GM12878 (cell line): ENCODE measurements around the gene LPIN3. TPM values are rescaled to one million over a fixed set of nuclear protein-coding genes. Genes with fewer than 3 reads are reported as not detected.

Experiments used
- ATAC-seq: fragments of 200-7000 bp; cut with Tn5 transposase; 3 replicates; pipeline ENCODE4 v1.9.1; 2020; ENCODE audit warnings: mild to moderate bottlenecking, moderate library complexity
- BruUV-seq: library from RNA; stranded (reverse); fragments of 400-500 nt; replicated peaks from 2 replicates; lab custom pipeline; 2021; lab: Mats Ljungman, UMichigan
- CTCF ChIA-PET: fragments of 300-600 bp; sonication (Branson Sonifier 250); formaldehyde crosslinking; extraction: SDS; loops from one replicate; lab custom pipeline; 2021; ENCODE audit warnings: inconsistent platforms; lab: Yijun Ruan, JAX
- POLR2A ChIA-PET: fragments of 350-600 bp; formaldehyde crosslinking; extraction: SDS; loops from one replicate; lab custom pipeline; 2021; ENCODE audit warnings: inconsistent platforms; lab: Charles Lee
- RAD21 ChIA-PET: fragments of 300-600 bp; sonication (Branson Sonifier 250); formaldehyde crosslinking; loops from one replicate; lab custom pipeline; 2023; ENCODE audit warnings: antibody characterized with exemption; ENCODE audit not compliant: unreplicated experiment; lab: Charles Lee
- SMC1A ChIA-PET: fragments of 300-600 bp; sonication (Branson Sonifier 250); formaldehyde crosslinking; loops from one replicate; lab custom pipeline; 2023; ENCODE audit not compliant: unreplicated experiment, uncharacterized antibody; lab: Charles Lee
- DNase-seq: peaks from one replicate; pipeline ENCODE4 v3.0.0-alpha.2; 2011; ENCODE audit warnings: low read depth, low spot score
- FAIRE-seq: peaks from 3 replicates; lab custom pipeline; 2011; peaks lifted over from hg19 to GRCh38; lab: Jason Lieb, UNC
- H2AFZ ChIP-seq: 2 replicates; pipeline ENCODE4 v1.6.0; 2011; ENCODE audit warnings: low read depth, low read length, control low read depth; ENCODE audit not compliant: control insufficient read depth
- H3K27ac ChIP-seq: 2 replicates; pipeline ENCODE4 v1.5.1; 2011; ENCODE audit warnings: control low read depth; ENCODE audit not compliant: control insufficient read depth, insufficient read depth
- H3K27me3 ChIP-seq, 2 experiments: replicated peaks in 1 of 2; 2 replicates each; pipeline versions ENCODE4 v1.6.0 to v1.6.1; 2011; ENCODE audit warnings: low read length in 1 of 2; ENCODE audit not compliant: control insufficient read depth in 2 of 2, insufficient read depth in 2 of 2
- H3K36me3 ChIP-seq, 2 experiments: 2 replicates each; pipeline ENCODE4 v1.5.1; 2011; ENCODE audit warnings: low read length in 1 of 2; ENCODE audit not compliant: control insufficient read depth in 2 of 2, insufficient read depth in 2 of 2
- H3K4me1 ChIP-seq: 2 replicates; pipeline ENCODE4 v1.6.1; 2011; ENCODE audit warnings: mild to moderate bottlenecking, low read length, moderate library complexity, mixed read lengths; ENCODE audit not compliant: control insufficient read depth, insufficient read depth
- H3K4me2 ChIP-seq: 2 replicates; pipeline ENCODE4 v1.6.0; 2011; ENCODE audit warnings: control low read depth; ENCODE audit not compliant: control insufficient read depth, insufficient read depth
- H3K4me3 ChIP-seq: fragments of 200-600 bp; sonication (generic); 2 replicates; pipeline ENCODE4 v1.5.1; 2016
- H3K79me2 ChIP-seq: 2 replicates; pipeline ENCODE4 v1.6.0; 2011; ENCODE audit warnings: low read length; ENCODE audit not compliant: control insufficient read depth, insufficient read depth
- H3K9ac ChIP-seq: 2 replicates; pipeline ENCODE4 v1.8.0; 2011; ENCODE audit warnings: low read length, control low read depth, mixed read lengths; ENCODE audit not compliant: control insufficient read depth, insufficient read depth
- H3K9me3 ChIP-seq: replicated peaks from 3 replicates; pipeline ENCODE4 v1.5.1; 2011; ENCODE audit warnings: mild to moderate bottlenecking, low read length; ENCODE audit not compliant: control insufficient read depth, insufficient read depth
- H4K20me1 ChIP-seq: 2 replicates; pipeline ENCODE4 v1.6.0; 2011; ENCODE audit not compliant: control insufficient read depth, insufficient read depth
- ASH2L ChIP-seq: fragments of 300-600, 200-600 bp; sonication (generic); IDR thresholded peaks from 2 replicates; pipeline ENCODE4 v1.6.1; 2017; ENCODE audit warnings: low read depth, mild to moderate bottlenecking, borderline replicate concordance
- KAT2A ChIP-seq: conservative IDR thresholded peaks from 2 replicates; pipeline ENCODE4 v1.6.1; 2011; ENCODE audit warnings: low read depth, low read length; ENCODE audit not compliant: control insufficient read depth
- SKIL ChIP-seq: fragments of 450-650 bp; IDR thresholded peaks from 2 replicates; pipeline ENCODE4 v1.6.1; 2017; ENCODE audit warnings: mild to moderate bottlenecking, low read depth, inconsistent platforms; ENCODE audit not compliant: poor library complexity, severe bottlenecking
- WGBS: methylation state at CpG from one replicate; pipeline ENCODE4 v1.1.6; 2016; ENCODE audit warnings: low lambda C conversion rate; ENCODE audit not compliant: insufficient replicate concordance, insufficient coverage; ENCODE audit errors: missing lambda C conversion rate; 5-methylcytosine and 5-hydroxymethylcytosine counted together
- in situ Hi-C: fragments of 300-500 bp; cut with MboI; formaldehyde crosslinking; loops from 9 replicates; pipeline ENCODE4 v1.14.3; 2018; ENCODE audit warnings: mixed read lengths
- intact Hi-C: fragments of 100-400 bp; cut with micrococcal nuclease; formaldehyde crosslinking; loops from one replicate; pipeline ENCODE4 v1.14.2; 2022; ENCODE audit not compliant: unreplicated experiment
- polyA plus RNA-seq, 11 experiments: library from polyadenylated mRNA; depleted of rRNA in 4 of 11; unstranded in 6 of 11; stranded (reverse) in 5 of 11; fragments of >200 nt; fragmentation: Nextera tagmentation in 4 of 11; fragmentation: Illumina TruSeq in 1 of 11; extraction: Ambion mirVana in 4 of 11; extraction: Trizol in 1 of 11; gene quantifications; 1 replicate in 1 of 11; 2 replicates in 10 of 11; pipeline versions ENCODE4 v1.2.1 to v1.2.3, GENCODE V29; 2011 to 2016; ENCODE audit warnings: inconsistent platforms in 2 of 11, missing spikeins in 2 of 11, low read depth in 1 of 11
- total RNA-seq, 4 experiments: library from RNA; depleted of rRNA in 3 of 4; stranded (reverse); fragments of >200 nt in 3 of 4; fragmentation: Illumina TruSeq in 1 of 4; extraction: Trizol in 1 of 4; gene quantifications; 2 replicates each; pipeline versions ENCODE4 v1.2.1 to v1.2.3, GENCODE V29; 2013 to 2021

Gene LPIN3
- total and polyA plus RNA-seq, 10 of the 15 experiments (the other 5 are each of a cell fraction or from before 2014, with no cell fraction given), result 0.13 to 1.3 (median 0.51) TPM

GRCh38 chr20:41361757-41362747, 21.4 kb downstream of the LPIN3 start:
- RAD21 ChIA-PET, result no interaction called here
- no peaks in the 10 kb centered on the region for H3K9me3 ChIP-seq
- no peak overlapping the region for H3K4me2 ChIP-seq
- no peak for ATAC-seq
- H4K20me1 ChIP-seq, result no peaks in the 10 kb centered on the region
- FAIRE-seq, result no peak
- CTCF ChIA-PET, result interaction anchor here (0.7 kb wide), 1 partner anchor 23 kb away, joined by 3 read pairs; no protein-coding TSS in a partner anchor
- no TSS peak for BruUV-seq
- no peaks in the 10 kb centered on the region for H3K4me1 ChIP-seq
- WGBS, result 53% methylated on average over 42 of the region's 45 CpGs
- in situ Hi-C loops, result no loop called here
- no peak for DNase-seq
- no peaks in the 10 kb centered on the region for H3K36me3 ChIP-seq
- TF ChIP-seq SKIL, result no peak
- TF ChIP-seq KAT2A, result no peak
- no peak for TF ChIP-seq ASH2L
- intact Hi-C loops, result no loop called here
- no peak overlapping the region for H3K27ac ChIP-seq
- H2AFZ ChIP-seq, result no peak overlapping the region
- SMC1A ChIA-PET, result no interaction called here
- no peaks in the 10 kb centered on the region for H3K79me2 ChIP-seq
- peaks cover 0 to 8% of the 10 kb centered on the region in 2 experiments; a peak in 3 of 4 replicates for H3K27me3 ChIP-seq
- no peak overlapping the region for H3K9ac ChIP-seq
- H3K4me3 ChIP-seq, result no peak overlapping the region
- POLR2A ChIA-PET, result no interaction called here
